Natural killer cell (primary cell): ENCODE results near the gene ZNF79. TPM values are rescaled to one million over a fixed set of nuclear protein-coding genes. Genes with fewer than 3 reads are reported as not detected.
A peak's percentile ranks its signal among the peaks of the same experiment; 100 is the strongest.

ENCODE experiments used
- ATAC-seq, 3 donors: fragments of 150-1000 bp in 2 of 3; fragments of 200-7000 bp in 1 of 3; cut with Tn5 transposase; 1 replicate in 1 of 3; 2 replicates in 2 of 3; pipeline ENCODE4 v1.10.0; 2021; ENCODE audit warnings: mild to moderate bottlenecking in 2 of 3, moderate library complexity in 2 of 3
- DNase-seq, 2 donors: peaks; one replicate each; pipeline versions ENCODE4 v3.0.0 to v3.0.0-alpha.2; 2013 to 2021; ENCODE audit warnings: mixed read lengths in 1 of 2
- H3K27ac ChIP-seq: one replicate; pipeline ENCODE4 v1.5.1; 2013; ENCODE audit warnings: mild to moderate bottlenecking, low read length
- H3K27me3 ChIP-seq: one replicate; pipeline ENCODE4 v1.6.1; 2013; ENCODE audit warnings: low read length; ENCODE audit not compliant: control insufficient read depth, insufficient read depth
- H3K36me3 ChIP-seq: one replicate; pipeline ENCODE4 v1.6.1; 2013; ENCODE audit warnings: low read length; ENCODE audit not compliant: control insufficient read depth, insufficient read depth
- H3K4me1 ChIP-seq: one replicate; pipeline ENCODE4 v1.6.1; 2013; ENCODE audit warnings: low read length; ENCODE audit not compliant: control insufficient read depth, insufficient read depth
- H3K4me3 ChIP-seq: one replicate; pipeline ENCODE4 v1.5.1; 2013; ENCODE audit warnings: low read length
- H3K9me3 ChIP-seq: one replicate; pipeline ENCODE4 v1.6.1; 2013; ENCODE audit warnings: low read length; ENCODE audit not compliant: control insufficient read depth, insufficient read depth
- H3K27ac Mint-ChIP-seq, 2 donors: one replicate each; pipeline ENCODE4 v1.8.0; 2022; ENCODE audit warnings: mild to moderate bottlenecking in 2 of 2, mixed read lengths in 2 of 2, moderate library complexity in 1 of 2
- H3K27me3 Mint-ChIP-seq, 2 donors: one replicate each; pipeline ENCODE4 v1.8.0; 2022; ENCODE audit warnings: low read depth in 2 of 2, mixed read lengths in 2 of 2
- H3K36me3 Mint-ChIP-seq: one replicate; pipeline ENCODE4 v1.8.0; 2022; ENCODE audit warnings: mixed read lengths
- H3K4me1 Mint-ChIP-seq, 2 donors: one replicate each; pipeline ENCODE4 v1.8.0; 2022; ENCODE audit warnings: mixed read lengths in 2 of 2
- H3K4me3 Mint-ChIP-seq: one replicate; pipeline ENCODE4 v1.8.0; 2022; ENCODE audit warnings: mild to moderate bottlenecking, moderate library complexity, mixed read lengths
- H3K9me3 Mint-ChIP-seq, 2 donors: one replicate each; pipeline ENCODE4 v1.8.0; 2022; ENCODE audit warnings: mixed read lengths in 2 of 2
- WGBS: methylation state at CpG from one replicate; pipeline ENCODE4 v1.1.7; 2013; ENCODE audit warnings: missing lambda C conversion rate; ENCODE audit not compliant: insufficient coverage; 5-methylcytosine and 5-hydroxymethylcytosine counted together
- intact Hi-C: fragments of 100-400 bp; cut with micrococcal nuclease; formaldehyde crosslinking; loops from one replicate; pipeline ENCODE4 v1.14.2; 2022
- total RNA-seq, 4 donors: library from RNA; stranded (reverse); fragments of 120-200 nt in 1 of 4; gene quantifications; one replicate each; pipeline versions ENCODE4 v1.2.3 to v1.2.4, GENCODE V29; 2013 to 2022
- TF ChIP-seq, protein P1 (sequence below): fragments of 200-600 bp; IDR thresholded peaks from one replicate; pipeline ENCODE4 v1.8.0; 2022; ENCODE audit warnings: antibody characterized with exemption

The ZNF79 gene
- total RNA-seq, 3 donors from 2014 or later (not counting 1 experiment from before 2014, with no cell fraction given), result 13.8 to 16.1 (median 14.2) TPM

DNA sequence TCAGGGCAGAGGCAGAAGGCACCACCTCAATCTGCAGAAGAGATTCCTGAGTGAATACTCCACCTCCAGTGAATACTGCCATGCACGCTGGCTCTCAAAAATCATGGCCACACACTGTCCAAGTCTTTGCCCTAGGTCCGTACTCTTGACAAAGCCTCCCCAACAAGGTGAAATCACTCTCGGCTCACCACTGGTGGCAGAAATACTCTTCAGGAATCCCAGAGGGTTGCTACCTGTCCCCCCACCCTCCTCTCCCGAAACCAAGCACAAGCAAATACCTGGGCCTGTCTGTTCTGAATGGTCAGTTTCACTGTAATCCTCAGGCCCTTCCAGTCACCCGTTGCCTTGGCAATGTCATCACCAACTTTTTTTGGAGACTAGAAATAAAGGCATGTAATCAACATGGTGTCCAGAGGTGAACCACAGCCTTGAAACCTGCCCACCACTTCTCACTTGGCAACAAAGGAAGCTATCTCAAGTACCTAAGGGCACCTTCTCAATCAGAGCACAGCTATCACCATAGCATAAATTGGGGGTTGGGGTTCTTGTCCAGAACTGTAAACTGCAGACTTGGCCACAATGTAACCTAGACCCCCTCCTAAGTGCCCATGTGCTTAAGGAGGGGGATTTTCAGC, 25.3 kb downstream of the ZNF79 start:
- H3K9me3 Mint-ChIP-seq, result no peaks in the 10 kb centered on the region
- peak overlapping the region; percentile 93 for H3K27ac Mint-ChIP-seq
- H3K4me3 ChIP-seq, result no peak overlapping the region
- peak overlapping the region; percentile 84 for H3K27ac ChIP-seq
- peaks cover 32% of the 10 kb centered on the region for H3K4me1 ChIP-seq
- intact Hi-C loops, result no loop called here
- H3K36me3 Mint-ChIP-seq, result no peaks in the 10 kb centered on the region
- H3K36me3 ChIP-seq, result peaks cover 55% of the 10 kb centered on the region
- DNase-seq, result peak in 1 of 2 donors; percentile 25
- no peak for ATAC-seq
- H3K27me3 Mint-ChIP-seq, result no peaks in the 10 kb centered on the region
- H3K4me1 Mint-ChIP-seq, result peaks cover 45 to 48% of the 10 kb centered on the region in 2 donors
- TF ChIP-seq, protein P1, sequence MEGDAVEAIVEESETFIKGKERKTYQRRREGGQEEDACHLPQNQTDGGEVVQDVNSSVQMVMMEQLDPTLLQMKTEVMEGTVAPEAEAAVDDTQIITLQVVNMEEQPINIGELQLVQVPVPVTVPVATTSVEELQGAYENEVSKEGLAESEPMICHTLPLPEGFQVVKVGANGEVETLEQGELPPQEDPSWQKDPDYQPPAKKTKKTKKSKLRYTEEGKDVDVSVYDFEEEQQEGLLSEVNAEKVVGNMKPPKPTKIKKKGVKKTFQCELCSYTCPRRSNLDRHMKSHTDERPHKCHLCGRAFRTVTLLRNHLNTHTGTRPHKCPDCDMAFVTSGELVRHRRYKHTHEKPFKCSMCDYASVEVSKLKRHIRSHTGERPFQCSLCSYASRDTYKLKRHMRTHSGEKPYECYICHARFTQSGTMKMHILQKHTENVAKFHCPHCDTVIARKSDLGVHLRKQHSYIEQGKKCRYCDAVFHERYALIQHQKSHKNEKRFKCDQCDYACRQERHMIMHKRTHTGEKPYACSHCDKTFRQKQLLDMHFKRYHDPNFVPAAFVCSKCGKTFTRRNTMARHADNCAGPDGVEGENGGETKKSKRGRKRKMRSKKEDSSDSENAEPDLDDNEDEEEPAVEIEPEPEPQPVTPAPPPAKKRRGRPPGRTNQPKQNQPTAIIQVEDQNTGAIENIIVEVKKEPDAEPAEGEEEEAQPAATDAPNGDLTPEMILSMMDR, result no peak
- H3K9me3 ChIP-seq, result no peaks in the 10 kb centered on the region
- H3K4me3 Mint-ChIP-seq, result peak overlapping the region; percentile 96
- H3K27me3 ChIP-seq, result no peaks in the 10 kb centered on the region
- WGBS, result 72% methylated on average over 5 of the region's 5 CpGs

DNA sequence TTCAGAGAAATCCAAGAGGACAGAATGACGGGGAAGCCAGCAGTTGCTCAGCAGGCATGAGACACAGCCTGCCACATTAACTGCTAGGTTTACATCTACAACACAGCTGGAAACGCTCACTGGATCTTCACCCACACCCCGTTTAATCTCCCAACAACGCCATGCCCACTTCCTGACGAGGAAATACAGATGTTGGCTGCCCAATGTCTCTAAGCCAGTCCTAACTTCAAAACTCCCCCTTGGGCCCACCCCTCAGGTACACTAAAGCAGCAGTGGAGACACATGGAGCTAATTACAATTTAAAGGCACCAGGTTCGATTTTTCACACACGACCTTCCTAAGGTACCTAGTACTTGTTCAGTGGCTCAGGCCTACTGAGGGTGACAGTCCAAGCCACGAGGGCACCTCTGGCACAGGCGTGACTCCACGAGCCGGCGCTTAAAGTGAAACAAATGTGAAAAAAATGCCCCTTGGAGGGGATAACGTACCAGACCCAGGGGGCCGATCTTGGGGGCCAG, 26.1 kb downstream of the ZNF79 start:
- H3K4me1 ChIP-seq, result peaks cover 32% of the 10 kb centered on the region
- TF ChIP-seq, protein P1, result no peak
- peak overlapping the region; percentile 84 for H3K27ac ChIP-seq
- Mint-ChIP-seq H3K36me3 (no peaks in the 10 kb centered on the region), H3K27ac (peak overlapping the region; percentile 93), H3K27me3 (no peaks in the 10 kb centered on the region), H3K9me3 (no peaks in the 10 kb centered on the region), H3K4me1 (peaks cover 39 to 49% of the 10 kb centered on the region in 2 donors), H3K4me3 (peak overlapping the region; percentile 96)
- peak overlapping the region; percentile 88 for H3K4me3 ChIP-seq
- H3K9me3 ChIP-seq, result no peaks in the 10 kb centered on the region
- DNase-seq (no peak), ATAC-seq (peak; percentile 14 to 20 (median 15))
- 3% methylated on average over 14 of the region's 14 CpGs for WGBS
- H3K27me3 ChIP-seq, result no peaks in the 10 kb centered on the region
- H3K36me3 ChIP-seq, result peaks cover 46% of the 10 kb centered on the region
- intact Hi-C loops, result loop anchor here (2.0 kb wide), 1 partner anchor 54 kb away; the partner anchor contains the start of gene SLC2A8

DNA sequence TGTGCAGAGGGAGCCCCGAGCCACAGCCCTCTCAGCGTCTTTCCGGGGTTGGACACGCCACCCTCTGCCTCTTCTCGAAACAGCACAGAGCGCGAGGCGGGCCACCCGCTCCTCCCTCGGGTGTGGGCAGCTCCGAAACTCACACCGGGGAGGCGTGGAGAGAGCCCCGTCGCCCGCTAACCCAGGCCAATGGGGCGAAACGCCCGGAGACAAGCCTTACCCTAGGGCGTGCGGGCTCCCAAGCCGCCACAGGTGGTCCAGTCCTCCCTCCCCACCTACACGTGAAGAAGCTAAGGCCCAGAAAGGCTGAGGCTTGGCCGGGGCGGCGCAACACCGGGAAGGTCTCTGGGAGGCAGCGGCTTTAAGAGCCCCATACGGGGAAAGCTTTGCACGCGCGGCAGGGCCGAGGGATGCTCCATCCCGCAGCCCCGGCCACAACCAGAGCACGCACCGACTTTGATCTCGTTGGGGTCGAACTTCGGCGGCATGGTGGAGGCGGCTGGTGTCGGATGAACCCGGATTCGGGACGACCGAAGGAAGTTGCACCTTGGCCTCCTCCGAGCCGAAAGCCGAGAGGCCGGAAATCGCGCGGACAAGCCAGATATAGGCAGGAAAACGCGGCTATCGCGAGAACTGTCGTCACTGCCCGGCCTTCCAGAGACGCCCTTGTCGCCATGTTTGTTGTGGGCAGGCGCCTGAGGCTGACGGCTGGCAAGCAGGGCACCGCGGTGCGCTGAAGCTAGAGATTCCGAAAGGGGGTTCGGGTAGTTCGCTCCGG, 26.8 kb downstream of the ZNF79 start, which contains the start of the genes LRSAM1 and RPL12:
Gene LRSAM1, plus strand, starts transcription at position 681 of the 778 bp plus-strand sequence. CDS start 3,018 bp downstream, outside the sequence.
Gene RPL12, minus strand, starts transcription at position 577 of the 778 bp plus-strand sequence. Its CDS starts 89 bp downstream, at position 488.
- Histone ChIP-seq H3K36me3 (peaks cover 41% of the 10 kb centered on the region), H3K4me3 (peak within 1 kb of the TSS; percentile 88), H3K27me3 (no peaks in the 10 kb centered on the region), H3K27ac (peak within 1 kb of the TSS; percentile 84), H3K4me1 (peaks cover 32% of the 10 kb centered on the region), H3K9me3 (no peaks in the 10 kb centered on the region)
- Mint-ChIP-seq H3K9me3 (no peaks in the 10 kb centered on the region), H3K36me3 (no peaks in the 10 kb centered on the region), H3K27ac (peak within 1 kb of the TSS; percentile 93), H3K4me1 (peaks cover 46 to 55% of the 10 kb centered on the region in 2 donors), H3K27me3 (no peaks in the 10 kb centered on the region), H3K4me3 (peak within 1 kb of the TSS; percentile 96)
- DNase-seq (peak; percentile 99 to 100), ATAC-seq (peak; percentile 83 to 91 (median 85))
- TF ChIP-seq, protein P1, result no peak
- intact Hi-C loops, result loop anchor here (1.0 to 2.0 kb wide), 2 partner anchors 27 to 54 kb away; partner anchors contain the start of genes SLC2A8 and ZNF79
- whole genome bisulfite sequencing, result under 1% methylated on average over 71 of the region's 71 CpGs
